Mesodermal cell (in vitro differentiated cells): ENCODE measurements around the gene POP4.

Source experiments
- H3K27ac ChIP-seq: 2 replicates; pipeline ENCODE4 v1.7.0; 2013; ENCODE audit warnings: mild to moderate bottlenecking, low read depth, low read length, moderate library complexity; ENCODE audit not compliant: severe bottlenecking
- H3K36me3 ChIP-seq: 2 replicates; pipeline ENCODE4 v1.7.1; 2013; ENCODE audit warnings: mild to moderate bottlenecking, low read length, moderate library complexity; ENCODE audit not compliant: control insufficient read depth, insufficient read depth
- H3K4me1 ChIP-seq: one replicate; pipeline ENCODE4 v1.7.1; 2013; ENCODE audit warnings: mild to moderate bottlenecking, low read length; ENCODE audit not compliant: insufficient read depth, control insufficient read depth, poor library complexity, severe bottlenecking
- H3K4me3 ChIP-seq: 2 replicates; pipeline ENCODE4 v1.7.0; 2013; ENCODE audit warnings: low read length, control low read depth, mild to moderate bottlenecking; ENCODE audit not compliant: insufficient read depth, poor library complexity, severe bottlenecking; ENCODE audit errors: extremely low read depth
- H3K9me3 ChIP-seq: 2 replicates; pipeline ENCODE4 v1.7.1; 2013; ENCODE audit warnings: mild to moderate bottlenecking, low read length, moderate library complexity; ENCODE audit not compliant: control insufficient read depth
- WGBS, 2 experiments: methylation state at CpG; one replicate each; pipeline ENCODE4 v1.1.5; 2013; ENCODE audit warnings: missing lambda C conversion rate in 2 of 2; ENCODE audit not compliant: insufficient coverage in 2 of 2; 5-methylcytosine and 5-hydroxymethylcytosine counted together

The POP4 gene

GRCh38 chr19:29664753-29665214 lies 58.7 kb downstream of the POP4 start:
- H3K4me3 ChIP-seq, result peak overlapping the region; percentile 65
- no peaks in the 10 kb centered on the region for H3K9me3 ChIP-seq
- WGBS, 2 experiments, result 49 to 64% methylated on average over 12 to 14 of the region's 22 CpGs
- H3K27ac ChIP-seq, result no peak overlapping the region
- H3K4me1 ChIP-seq, result peaks cover 42% of the 10 kb centered on the region
- H3K36me3 ChIP-seq, result no peaks in the 10 kb centered on the region

GRCh38 chr19:29665215-29665825 lies 59.2 kb downstream of the POP4 start, which contains the start of gene PLEKHF1:
Gene PLEKHF1 (plus strand): TSS chr19:29665461. CDS start chr19:29673840, 8,379 bp downstream.
- Histone ChIP-seq H3K36me3 (no peaks in the 10 kb centered on the region), H3K9me3 (no peaks in the 10 kb centered on the region), H3K4me1 (peaks cover 42% of the 10 kb centered on the region), H3K27ac (no peak within 1 kb of the TSS), H3K4me3 (peak within 1 kb of the TSS; percentile 65)
- WGBS, 2 experiments, result 0% methylated on average over 62 to 63 of the region's 75 CpGs

GRCh38 chr19:29665826-29666577 lies 59.9 kb downstream of the POP4 start:
- Histone ChIP-seq H3K4me1 (peaks cover 38% of the 10 kb centered on the region), H3K4me3 (peak overlapping the region; percentile 65), H3K27ac (no peak overlapping the region), H3K9me3 (no peaks in the 10 kb centered on the region), H3K36me3 (no peaks in the 10 kb centered on the region)
- 0 to 1% methylated on average over 14 to 20 of the region's 30 CpGs for WGBS, 2 experiments
